CMK (cell line): Measurements from ENCODE around the gene RAET1L.
"Not testable (repeated sequence)": the region's sequence is repeated elsewhere in the genome, so short reads cannot be mapped to it uniquely, and the experiment has no call there.

Source experiments
- DNase-seq: peaks from one replicate; pipeline ENCODE4 v3.0.0-alpha.2; 2010; ENCODE audit warnings: low read depth

Gene RAET1L

GRCh38 chr6:149991472-149991795, 33.9 kb downstream of the RAET1L start:
- not testable (repeated sequence) for DNase-seq

DNA sequence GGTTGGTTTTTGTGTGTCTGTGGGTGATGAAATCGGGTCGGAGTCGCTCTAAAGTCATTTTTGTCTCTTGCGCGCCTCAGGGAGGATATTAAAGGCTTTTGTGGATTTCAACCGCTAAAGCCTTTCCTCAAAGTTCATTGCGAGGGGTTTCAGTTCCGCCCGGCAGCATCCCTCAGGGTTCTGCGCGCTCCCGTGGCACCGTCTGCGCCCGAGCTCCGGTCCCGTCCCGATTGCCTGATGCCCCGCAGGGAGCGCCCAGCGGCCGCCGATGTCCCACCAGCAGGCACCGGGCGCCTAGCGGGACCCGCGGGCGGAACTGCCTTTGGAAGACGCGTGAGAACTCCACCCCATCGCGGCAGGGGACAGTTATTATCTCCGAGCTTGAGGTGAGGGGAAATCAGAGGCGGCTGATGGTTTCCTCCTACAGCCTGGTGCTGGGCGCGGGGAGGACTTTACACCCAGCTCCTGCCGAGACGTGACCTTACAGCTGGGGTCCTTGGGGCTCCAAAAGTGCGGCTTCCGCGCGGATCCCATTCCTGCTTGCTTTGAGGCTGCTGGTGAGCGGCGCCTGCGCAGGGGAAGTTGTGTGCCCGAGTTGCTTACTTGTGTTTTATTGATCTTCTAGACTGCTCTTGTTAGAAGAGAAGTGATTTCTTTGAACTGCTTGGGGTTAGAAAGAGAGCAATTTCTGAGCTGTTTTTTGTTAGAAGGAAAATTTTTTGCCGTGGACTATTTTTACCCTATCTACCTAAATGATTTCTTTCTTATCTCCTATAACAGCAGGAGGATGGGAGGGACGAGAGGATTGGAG, 34.5 kb downstream of the RAET1L start:
- DNase-seq, result no peak

DNA sequence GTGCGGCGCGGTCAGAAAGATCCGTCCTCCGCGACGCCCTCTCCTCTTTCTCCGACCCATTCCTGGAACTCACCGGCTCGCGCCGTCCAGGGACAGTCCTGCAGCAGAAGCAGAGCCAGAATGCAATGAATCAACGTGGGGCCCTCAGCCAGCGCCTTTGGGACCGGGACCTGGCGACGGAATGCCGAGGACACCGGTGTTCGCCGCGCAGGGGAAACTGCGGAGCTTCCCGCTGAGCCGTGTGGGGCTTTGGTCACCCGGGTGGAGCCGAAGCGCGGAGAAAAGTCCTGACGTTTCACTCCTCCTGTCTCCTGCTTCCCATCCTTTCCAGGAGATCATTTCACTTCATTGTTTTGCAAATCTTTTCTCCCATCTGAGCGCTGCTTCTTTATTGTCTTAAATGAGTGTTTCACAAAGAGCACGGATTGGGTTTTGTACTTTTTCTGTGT, 35.1 kb downstream of the RAET1L start:
- DNase-seq, result no peak

- DNase-seq, result no peak
Observed at GRCh38 chr6:149988550-149989346, 36.6 kb downstream of the RAET1L start.

DNA sequence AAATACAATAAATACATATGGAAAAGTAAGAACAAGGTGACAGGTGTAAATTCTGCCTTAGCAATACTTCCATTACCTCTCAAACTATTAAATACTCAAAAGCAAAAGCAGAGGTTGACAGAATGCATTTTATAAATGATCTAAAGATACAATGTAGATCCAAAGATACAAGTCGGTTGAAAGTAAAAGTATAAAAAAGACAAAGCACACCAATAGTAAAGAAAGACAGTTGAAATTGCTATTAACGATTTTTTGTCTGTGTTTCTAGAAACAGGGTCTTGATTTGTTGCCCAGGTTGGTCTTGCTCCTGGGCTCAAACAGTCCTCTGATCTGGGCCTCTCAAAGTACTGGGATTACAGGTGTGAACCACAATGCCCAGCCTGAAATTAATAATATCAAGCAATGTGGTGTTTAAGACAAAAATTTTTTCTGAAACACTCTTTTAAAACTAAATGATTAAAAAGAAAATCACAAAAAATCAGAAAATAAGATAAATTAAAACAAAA, 37.7 kb downstream of the RAET1L start:
- no peak for DNase-seq

DNA sequence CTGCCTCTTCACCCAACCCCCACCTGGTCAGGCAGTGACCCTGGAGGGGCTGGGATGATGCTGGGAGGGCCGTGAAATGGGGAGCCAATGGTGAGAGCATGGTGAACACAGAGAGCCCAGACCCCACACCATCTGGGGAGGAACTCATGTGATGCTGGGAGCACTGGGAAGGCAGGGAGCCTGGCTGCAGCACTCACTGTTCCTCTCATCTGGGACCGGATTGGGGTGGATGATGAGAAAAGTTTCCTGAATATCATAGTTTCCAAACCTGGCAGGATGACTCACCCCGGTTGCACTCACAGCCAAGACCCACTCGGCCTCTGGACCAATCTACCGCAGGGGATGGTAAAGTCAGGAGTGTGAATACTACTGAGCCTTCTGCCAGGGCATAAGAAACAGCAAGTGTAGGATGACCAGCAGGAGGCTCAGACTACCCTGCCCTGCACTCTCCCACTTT, 39.8 kb downstream of the RAET1L start:
- no peak for DNase-seq

DNA sequence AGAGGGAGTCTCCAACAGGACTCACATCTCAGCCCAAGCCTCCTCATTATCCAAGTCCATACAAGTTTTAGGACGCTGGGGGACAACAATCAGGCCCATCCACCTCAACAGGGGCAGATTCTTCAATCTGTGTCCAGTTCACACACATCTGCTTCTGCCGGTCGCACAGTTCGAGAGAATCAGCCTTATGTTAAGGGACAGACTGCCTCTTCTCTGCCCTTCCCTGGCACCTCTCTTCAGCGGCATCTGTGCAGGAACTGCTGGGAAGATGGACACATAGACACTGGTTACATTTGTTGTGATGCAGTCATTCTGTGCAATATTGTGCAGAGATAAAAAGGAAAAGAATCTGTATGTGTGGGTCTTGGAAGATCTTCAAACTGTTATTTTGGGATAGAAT, 40.6 kb downstream of the RAET1L start:
- DNase-seq, result no peak

DNA sequence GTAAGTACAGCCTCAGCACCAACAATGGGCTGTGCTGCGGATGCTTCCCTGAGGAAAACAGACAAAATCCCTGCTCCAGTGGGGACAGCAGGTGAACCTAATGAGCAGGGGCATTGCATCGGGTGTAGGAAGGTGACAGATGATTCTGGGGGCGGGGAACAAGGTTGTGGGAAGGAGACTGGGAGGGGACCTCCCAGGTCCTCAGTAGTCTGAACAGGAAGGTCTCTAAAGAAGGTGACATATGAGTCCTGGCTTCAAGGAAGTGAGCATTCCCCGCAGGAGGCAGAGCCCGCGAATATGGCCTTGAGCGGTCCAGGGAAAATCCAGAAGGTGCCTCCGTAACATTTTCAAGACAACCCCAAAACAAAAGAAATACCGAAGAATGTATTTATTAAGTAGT, 42.2 kb downstream of the RAET1L start:
- no peak for DNase-seq

- DNase-seq, result no peak
Observed at GRCh38 chr6:149979293-149979692, 46.0 kb downstream of the RAET1L start.

DNA sequence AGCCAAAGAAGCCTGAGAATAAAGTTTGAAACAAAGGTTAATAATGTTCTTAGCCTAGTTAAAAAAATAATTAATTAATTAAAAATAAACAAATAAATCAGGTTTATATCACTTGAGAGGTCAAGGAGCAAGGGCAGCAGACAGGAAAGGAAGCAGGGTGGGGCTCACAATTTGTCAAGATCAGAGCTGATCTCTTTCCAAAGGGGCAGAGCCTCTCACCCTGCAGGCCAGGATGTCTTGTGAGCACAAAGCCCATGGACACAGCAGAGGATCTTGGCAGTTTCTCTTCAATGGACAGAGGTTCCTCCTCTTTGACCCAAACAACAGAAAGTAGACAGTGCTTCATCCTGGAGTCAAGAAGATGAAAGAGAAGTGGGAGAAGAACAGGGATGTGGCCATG, 46.7 kb downstream of the RAET1L start:
- no peak for DNase-seq

DNA sequence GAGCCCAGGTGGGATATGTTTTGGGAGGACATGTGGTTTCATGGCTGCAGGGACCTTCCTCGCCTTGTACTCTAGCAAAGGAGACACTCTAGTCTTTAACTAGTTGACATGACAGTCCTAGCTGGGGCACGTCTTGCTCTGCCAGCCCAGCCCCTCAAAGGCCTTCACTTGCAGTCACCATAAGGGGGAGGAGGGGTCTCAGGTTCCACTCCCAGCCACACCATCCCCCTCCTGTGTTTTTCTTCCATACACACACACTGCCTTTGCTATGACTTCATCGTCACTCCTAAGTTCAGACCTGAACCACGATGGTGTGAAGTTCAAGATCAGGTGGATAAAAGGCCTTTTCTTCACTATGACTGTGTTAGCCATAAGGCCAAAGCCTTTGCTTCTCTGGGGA, 48.1 kb downstream of the RAET1L start:
- DNase-seq, result no peak

DNA sequence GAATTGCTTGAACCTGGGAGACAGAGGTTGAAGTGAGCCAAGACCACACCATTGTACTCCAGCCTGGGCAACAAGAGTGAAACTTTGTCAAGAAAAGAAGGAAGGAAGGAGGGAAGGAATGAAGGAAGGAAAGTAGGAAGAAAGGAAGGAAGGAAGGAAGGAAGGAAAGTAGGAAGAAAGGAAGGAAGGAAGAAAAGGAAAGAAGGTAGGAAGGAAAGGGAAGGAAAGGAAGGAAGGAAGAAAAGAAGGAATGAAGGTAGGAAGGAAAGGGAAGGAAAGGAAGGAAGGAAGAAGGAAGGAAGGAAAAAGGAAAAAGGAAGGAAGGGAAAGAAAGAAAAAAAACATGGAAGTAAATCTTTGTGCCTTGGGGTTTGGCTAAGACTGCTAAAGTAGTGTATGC, 49.9 kb downstream of the RAET1L start:
- no peak for DNase-seq

GRCh38 chr6:149974825-149975224, 50.5 kb downstream of the RAET1L start:
- no peak for DNase-seq

- not testable (repeated sequence) for DNase-seq
Observed at GRCh38 chr6:149974394-149974793, 50.9 kb downstream of the RAET1L start.

DNA sequence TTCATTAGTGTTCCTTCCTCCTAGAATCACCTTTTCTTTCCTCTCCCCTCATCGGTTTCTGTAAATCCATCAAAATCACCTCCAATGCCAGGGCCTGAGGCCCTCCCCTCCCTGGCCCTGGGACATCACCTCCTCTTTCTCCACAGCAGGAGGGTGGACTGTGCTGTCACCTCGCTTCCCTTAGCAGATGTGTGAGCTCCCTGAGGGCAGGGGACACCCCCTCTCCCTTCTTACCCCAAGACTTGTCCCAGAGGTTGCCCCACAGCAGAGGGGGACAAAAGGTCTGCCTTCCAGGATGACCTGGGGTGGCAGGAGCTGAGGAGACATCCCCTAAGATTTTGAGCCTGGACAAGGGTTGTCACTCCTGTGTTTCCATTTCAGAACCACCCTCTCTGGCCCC, 55.7 kb downstream of the RAET1L start:
- no peak for DNase-seq

- not testable (repeated sequence) for DNase-seq
Observed at GRCh38 chr6:149968909-149969308, 56.4 kb downstream of the RAET1L start.
